Lower lobe of right lung (tissue), 2 donors: ENCODE data around the gene SHISA7. TPM values are rescaled to one million over a fixed set of nuclear protein-coding genes. Genes with fewer than 3 reads are reported as not detected.

Experiments used
- ATAC-seq, 2 donors: fragments of 200-7000 bp; cut with Tn5 transposase; one replicate each; pipeline ENCODE4 v1.9.1; 2020 to 2022; ENCODE audit warnings: mild to moderate bottlenecking in 2 of 2, moderate library complexity in 2 of 2
- DNase-seq: peaks from one replicate; pipeline ENCODE4 v3.0.0-alpha.2; 2020
- H3K27ac ChIP-seq: fragments of 200-600 bp; one replicate; pipeline ENCODE4 v1.8.0; 2022
- H3K27me3 ChIP-seq: fragments of 200-600 bp; one replicate; pipeline ENCODE4 v1.8.0; 2022; ENCODE audit warnings: low read depth
- H3K36me3 ChIP-seq: fragments of 200-600 bp; one replicate; pipeline ENCODE4 v1.8.0; 2022; ENCODE audit warnings: mild to moderate bottlenecking
- H3K4me1 ChIP-seq: fragments of 200-600 bp; one replicate; pipeline ENCODE4 v1.8.0; 2022
- H3K4me3 ChIP-seq: fragments of 200-600 bp; one replicate; pipeline ENCODE4 v1.8.0; 2022; ENCODE audit warnings: mild to moderate bottlenecking
- H3K9me3 ChIP-seq: fragments of 200-600 bp; one replicate; pipeline ENCODE4 v1.8.0; 2022
- CTCF ChIP-seq: fragments of 200-600 bp; IDR thresholded peaks from one replicate; pipeline ENCODE4 v1.8.0; 2022; ENCODE audit warnings: antibody characterized with exemption, mild to moderate bottlenecking
- intact Hi-C: fragments of 100-400 bp; cut with DNase I; formaldehyde crosslinking; loops from one replicate; pipeline ENCODE4 v1.11.0; 2022
- total RNA-seq: library from RNA; stranded (reverse); fragmentation: NEBNext Ultra II Directional; extraction: Animal tissue kit (Norgen Biotek cat#: 25700); gene quantifications from one replicate; pipeline ENCODE4 v1.2.1, GENCODE V29; 2021
- donor health status: DM: no; HTN: yes; CAD: no; lungs with severe emphysema.

Gene SHISA7
- total RNA-seq, 1 donor from 2014 or later = not detected

- ATAC-seq = no peak
- Histone ChIP-seq H3K27ac (no peak overlapping the region), H3K36me3 (no peaks in the 10 kb centered on the region), H3K27me3 (no peaks in the 10 kb centered on the region), H3K4me1 (peaks cover 21% of the 10 kb centered on the region), H3K4me3 (no peak overlapping the region), H3K9me3 (no peaks in the 10 kb centered on the region)
- DNase-seq = no peak
- TF ChIP-seq CTCF = no peak
- intact Hi-C loops = no loop called here
These were observed 20.5 kb upstream of the SHISA7 start for GRCh38 chr19:55463583-55464031.

- Histone ChIP-seq H3K4me1 (peaks cover 21% of the 10 kb centered on the region), H3K4me3 (no peak overlapping the region), H3K27me3 (no peaks in the 10 kb centered on the region), H3K36me3 (no peaks in the 10 kb centered on the region), H3K9me3 (no peaks in the 10 kb centered on the region), H3K27ac (no peak overlapping the region)
- intact Hi-C loops = no loop called here
- TF ChIP-seq CTCF = no peak
- ATAC-seq = no peak
- DNase-seq = no peak
These were observed 19.6 kb upstream of the SHISA7 start for GRCh38 chr19:55462722-55463121.

GRCh38 chr19:55461974-55462626 lies 19.0 kb upstream of the SHISA7 start:
- TF ChIP-seq CTCF = no peak
- Histone ChIP-seq H3K4me1 (peaks cover 21% of the 10 kb centered on the region), H3K36me3 (no peaks in the 10 kb centered on the region), H3K9me3 (no peaks in the 10 kb centered on the region), H3K27ac (peak overlapping the region; percentile 83), H3K4me3 (peak overlapping the region; percentile 76), H3K27me3 (no peaks in the 10 kb centered on the region)
- no peak for DNase-seq
- intact Hi-C loops = no loop called here
- no peak for ATAC-seq

GRCh38 chr19:55461259-55461973 lies 18.3 kb upstream of the SHISA7 start, which contains the start of gene ISOC2:
TSS of gene ISOC2 (minus strand) at chr19:55461642. CDS start at chr19:55456486, 5,156 bp downstream.
- ATAC-seq (peak; percentile 97 to 98), DNase-seq (peak; percentile 100)
- no peaks in the 10 kb centered on the region for H3K27me3 ChIP-seq
- H3K36me3 ChIP-seq = no peaks in the 10 kb centered on the region
- TF ChIP-seq CTCF = peak; percentile 5
- H3K4me1 ChIP-seq = peaks cover 21% of the 10 kb centered on the region
- H3K27ac ChIP-seq = peak within 1 kb of the TSS; percentile 90
- H3K9me3 ChIP-seq = no peaks in the 10 kb centered on the region
- H3K4me3 ChIP-seq = peak within 1 kb of the TSS; percentile 76
- intact Hi-C loops = no loop called here

GRCh38 chr19:55460670-55461258 lies 17.7 kb upstream of the SHISA7 start:
- no peaks in the 10 kb centered on the region for H3K9me3 ChIP-seq
- peak overlapping the region; percentile 90 for H3K27ac ChIP-seq
- peaks cover 21% of the 10 kb centered on the region for H3K4me1 ChIP-seq
- H3K36me3 ChIP-seq = no peaks in the 10 kb centered on the region
- intact Hi-C loops = no loop called here
- peak; percentile 70 for DNase-seq
- ATAC-seq = peak; percentile 61 to 70
- H3K27me3 ChIP-seq = no peaks in the 10 kb centered on the region
- H3K4me3 ChIP-seq = peak overlapping the region; percentile 76
- no peak for TF ChIP-seq CTCF
